ENCODE measurements around the gene GPR6. TPM values are rescaled to one million over a fixed set of nuclear protein-coding genes. Genes with fewer than 3 reads are reported as not detected.

GPR6 gene
- total RNA-seq, 6 donors from 2014 or later, result not detected

- Histone ChIP-seq H3K27ac (no peak overlapping the region), H3K36me3 (no peaks in the 10 kb centered on the region), H3K27me3 (no peaks in the 10 kb centered on the region), H3K4me3 (no peak overlapping the region), H3K9me3 (no peaks in the 10 kb centered on the region), H3K4me1 (no peaks in the 10 kb centered on the region)
- ATAC-seq (ENCODE audit: low FRiP score in 2 of 2) (no peak), DNase-seq (no peak)
- WGBS, 2 donors, result 35 to 43% methylated on average over 3 of the region's 3 CpGs
- no peak for TF ChIP-seq POLR2A (IDR thresholded peaks at IDR 0.05)
- TF ChIP-seq EP300 (IDR thresholded peaks at IDR 0.05), result no peak
- no peak for TF ChIP-seq POLR2AphosphoS5 (IDR thresholded peaks at IDR 0.05)
- TF ChIP-seq, protein P1, sequence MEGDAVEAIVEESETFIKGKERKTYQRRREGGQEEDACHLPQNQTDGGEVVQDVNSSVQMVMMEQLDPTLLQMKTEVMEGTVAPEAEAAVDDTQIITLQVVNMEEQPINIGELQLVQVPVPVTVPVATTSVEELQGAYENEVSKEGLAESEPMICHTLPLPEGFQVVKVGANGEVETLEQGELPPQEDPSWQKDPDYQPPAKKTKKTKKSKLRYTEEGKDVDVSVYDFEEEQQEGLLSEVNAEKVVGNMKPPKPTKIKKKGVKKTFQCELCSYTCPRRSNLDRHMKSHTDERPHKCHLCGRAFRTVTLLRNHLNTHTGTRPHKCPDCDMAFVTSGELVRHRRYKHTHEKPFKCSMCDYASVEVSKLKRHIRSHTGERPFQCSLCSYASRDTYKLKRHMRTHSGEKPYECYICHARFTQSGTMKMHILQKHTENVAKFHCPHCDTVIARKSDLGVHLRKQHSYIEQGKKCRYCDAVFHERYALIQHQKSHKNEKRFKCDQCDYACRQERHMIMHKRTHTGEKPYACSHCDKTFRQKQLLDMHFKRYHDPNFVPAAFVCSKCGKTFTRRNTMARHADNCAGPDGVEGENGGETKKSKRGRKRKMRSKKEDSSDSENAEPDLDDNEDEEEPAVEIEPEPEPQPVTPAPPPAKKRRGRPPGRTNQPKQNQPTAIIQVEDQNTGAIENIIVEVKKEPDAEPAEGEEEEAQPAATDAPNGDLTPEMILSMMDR (IDR thresholded peaks at IDR 0.05), result no peak
These were observed 20.2 kb downstream of the GPR6 start for GRCh38 chr6:109998159-109998785.

- H3K4me3 ChIP-seq, result no peak overlapping the region
- H3K9me3 ChIP-seq, result no peaks in the 10 kb centered on the region
- no peaks in the 10 kb centered on the region for H3K27me3 ChIP-seq
- no peak overlapping the region for H3K27ac ChIP-seq
- no peaks in the 10 kb centered on the region for H3K4me1 ChIP-seq
- H3K36me3 ChIP-seq, result no peaks in the 10 kb centered on the region
- DNase-seq, result no peak
- no peak for TF ChIP-seq EP300 (IDR thresholded peaks at IDR 0.05)
- TF ChIP-seq POLR2AphosphoS5 (IDR thresholded peaks at IDR 0.05), result no peak
- TF ChIP-seq, protein P1 (IDR thresholded peaks at IDR 0.05), result no peak
- no peak for TF ChIP-seq POLR2A (IDR thresholded peaks at IDR 0.05)
- no peak for ATAC-seq (ENCODE audit: low FRiP score in 2 of 2)
- WGBS, 2 donors, result 84 to 94% methylated on average over 3 of the region's 3 CpGs
These were observed 21.6 kb downstream of the GPR6 start for GRCh38 chr6:109999740-110000139.

DNA sequence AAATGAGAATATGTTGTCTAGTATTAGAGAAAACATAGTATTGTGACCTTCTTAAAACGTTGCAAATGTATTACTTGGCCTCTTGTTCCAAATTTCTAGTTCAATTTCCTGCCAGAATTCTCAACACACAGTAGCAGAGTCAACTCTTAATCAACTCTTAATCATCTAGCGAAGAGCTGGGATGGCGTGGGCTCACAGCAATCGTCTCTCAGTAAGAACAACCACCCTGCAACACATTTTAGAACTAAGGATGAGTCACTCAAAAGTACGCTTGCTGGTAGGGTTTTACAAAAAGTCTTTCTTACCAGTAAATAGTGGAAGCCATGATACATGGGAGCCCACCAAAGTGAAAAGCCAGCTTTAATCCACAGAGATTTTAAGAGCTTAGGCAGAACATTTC lies 24.6 kb downstream of the GPR6 start:
- no peaks in the 10 kb centered on the region for H3K4me1 ChIP-seq
- H3K9me3 ChIP-seq, result no peaks in the 10 kb centered on the region
- H3K27me3 ChIP-seq, result no peaks in the 10 kb centered on the region
- ATAC-seq (ENCODE audit: low FRiP score in 2 of 2) (no peak), DNase-seq (no peak)
- WGBS, 2 donors, result 79 to 80% methylated on average over 5 of the region's 5 CpGs
- H3K27ac ChIP-seq, result no peak overlapping the region
- H3K36me3 ChIP-seq, result no peaks in the 10 kb centered on the region
- no peak overlapping the region for H3K4me3 ChIP-seq
- no peak for TF ChIP-seq POLR2AphosphoS5 (IDR thresholded peaks at IDR 0.05)
- TF ChIP-seq, protein P1 (IDR thresholded peaks at IDR 0.05), result no peak

- TF ChIP-seq, protein P1 (IDR thresholded peaks at IDR 0.05), result no peak
- TF ChIP-seq EP300 (IDR thresholded peaks at IDR 0.05), result no peak
- TF ChIP-seq POLR2A (IDR thresholded peaks at IDR 0.05), result no peak
- TF ChIP-seq POLR2AphosphoS5 (IDR thresholded peaks at IDR 0.05), result no peak
- WGBS, 2 donors, result 77 to 88% methylated on average over 6 of the region's 6 CpGs
- Histone ChIP-seq H3K9me3 (no peaks in the 10 kb centered on the region), H3K4me1 (no peaks in the 10 kb centered on the region), H3K36me3 (no peaks in the 10 kb centered on the region), H3K27ac (no peak overlapping the region), H3K27me3 (no peaks in the 10 kb centered on the region), H3K4me3 (no peak overlapping the region)
- DNase-seq, result no peak
- ATAC-seq (ENCODE audit: low FRiP score in 2 of 2), result no peak
These were observed 35.3 kb downstream of the GPR6 start for GRCh38 chr6:110013386-110013785.

GRCh38 chr6:110015206-110015605 lies 37.1 kb downstream of the GPR6 start:
- 89 to 93% methylated on average over 9 of the region's 9 CpGs for WGBS, 2 donors
- Histone ChIP-seq H3K36me3 (no peaks in the 10 kb centered on the region), H3K4me3 (no peak overlapping the region), H3K27me3 (no peaks in the 10 kb centered on the region), H3K4me1 (no peaks in the 10 kb centered on the region), H3K9me3 (no peaks in the 10 kb centered on the region), H3K27ac (no peak overlapping the region)
- DNase-seq (no peak), ATAC-seq (ENCODE audit: low FRiP score in 2 of 2) (no peak)
- TF ChIP-seq, protein P1 (IDR thresholded peaks at IDR 0.05), result no peak
- TF ChIP-seq EP300 (IDR thresholded peaks at IDR 0.05) (no peak), POLR2AphosphoS5 (IDR thresholded peaks at IDR 0.05) (no peak), POLR2A (IDR thresholded peaks at IDR 0.05) (no peak)
